A549 (cell line): ENCODE results near the gene MTCL1. TPM values are rescaled to one million over a fixed set of nuclear protein-coding genes. Genes with fewer than 3 reads are reported as not detected.

Experiments used
- ATAC-seq, 2 experiments: fragments of 200-7000 bp in 1 of 2; fragments of >200 bp in 1 of 2; cut with Nextera tagmentation in 1 of 2; cut with Tn5 transposase in 1 of 2; 3 replicates each; pipeline versions ENCODE4 v1.8.0 to v1.9.1; 2018 to 2020; ENCODE audit warnings: mild to moderate bottlenecking in 1 of 2, moderate library complexity in 1 of 2
- CTCF ChIA-PET: fragments of 300-600 bp; sonication (Branson Sonifier 250); formaldehyde crosslinking; extraction: SDS; loops from one replicate; lab custom pipeline; 2021; ENCODE audit warnings: antibody characterized with exemption, inconsistent platforms; lab: Yijun Ruan, JAX
- POLR2A ChIA-PET: fragments of 350-600 bp; formaldehyde crosslinking; extraction: SDS; loops from one replicate; lab custom pipeline; 2021; ENCODE audit warnings: antibody characterized with exemption, inconsistent platforms; lab: Yijun Ruan, JAX
- DNase-seq, 2 experiments: peaks; one replicate each; pipeline versions ENCODE4 v3.0.0 to v3.0.0-alpha.2; 2011 to 2016; ENCODE audit warnings: low read depth in 1 of 2, low spot score in 1 of 2
- FAIRE-seq: peaks from 2 replicates; lab custom pipeline; 2011; peaks lifted over from hg19 to GRCh38; lab: Jason Lieb, UNC
- H3K27ac ChIP-seq, 2 experiments: fragments of >200 bp; sonication (Bioruptor Twin); formaldehyde crosslinking; 3 replicates each; pipeline ENCODE4 v1.5.1; 2016 to 2017
- H3K4me1 ChIP-seq: fragments of >200 bp; sonication (Bioruptor Twin); formaldehyde crosslinking; 3 replicates; pipeline ENCODE4 v1.6.1; 2016
- H3K4me2 ChIP-seq: fragments of >200 bp; sonication (Bioruptor Twin); formaldehyde crosslinking; 3 replicates; pipeline ENCODE4 v1.6.1; 2016
- H3K4me3 ChIP-seq: fragments of >200 bp; sonication (Bioruptor Twin); formaldehyde crosslinking; 3 replicates; pipeline ENCODE4 v1.5.1; 2016
- H3K9me3 ChIP-seq: fragments of >200 bp; sonication (Bioruptor Twin); formaldehyde crosslinking; 3 replicates; pipeline ENCODE4 v1.6.1; 2016
- BCL3 ChIP-seq: fragments of >200 bp; sonication (Bioruptor Twin); formaldehyde crosslinking; IDR thresholded peaks from 3 replicates; pipeline ENCODE4 v1.6.1; 2016
- CBX2 ChIP-seq: fragments of 200-600 bp; sonication (generic); IDR thresholded peaks from 2 replicates; pipeline ENCODE4 v1.6.1; 2016; ENCODE audit warnings: low read depth, mild to moderate bottlenecking, borderline replicate concordance
- CEBPB ChIP-seq, 2 experiments: fragments of >200 bp in 1 of 2; sonication (Bioruptor Twin) in 1 of 2; formaldehyde crosslinking in 1 of 2; IDR thresholded peaks; 2 replicates each; pipeline ENCODE4 v1.6.1; 2012 to 2016
- CHD4 ChIP-seq: fragments of 200-600 bp; sonication (generic); IDR thresholded peaks from 2 replicates; pipeline ENCODE4 v1.6.1; 2016; ENCODE audit warnings: antibody characterized with exemption, mild to moderate bottlenecking, borderline replicate concordance
- EHF ChIP-seq: fragments of 250-450 bp; sonication (Bioruptor Pico); IDR thresholded peaks from 2 replicates; pipeline ENCODE4 v1.5.0; 2020; ENCODE audit warnings: mild to moderate bottlenecking
- EP300 ChIP-seq, 2 experiments: fragments of >200 bp; sonication (Bioruptor Twin); formaldehyde crosslinking; IDR thresholded peaks; 2 replicates in 1 of 2; 3 replicates in 1 of 2; pipeline ENCODE4 v1.6.1; 2016 to 2017
- FOSB ChIP-seq: fragments of 250-450 bp; sonication (Bioruptor Pico); IDR thresholded peaks from 2 replicates; pipeline ENCODE4 v1.5.0; 2020; ENCODE audit warnings: mild to moderate bottlenecking, moderate library complexity
- FOXS1 ChIP-seq: fragments of 250-450 bp; sonication (Bioruptor Pico); IDR thresholded peaks from 2 replicates; pipeline ENCODE4 v1.5.0; 2020; ENCODE audit warnings: mild to moderate bottlenecking, moderate library complexity
- HDAC2 ChIP-seq: fragments of 200-600 bp; sonication (generic); IDR thresholded peaks from 2 replicates; pipeline ENCODE4 v1.6.1; 2016
- HOXA7 ChIP-seq: fragments of 250-450 bp; sonication (Bioruptor Pico); IDR thresholded peaks from 2 replicates; pipeline ENCODE4 v1.5.0; 2020; ENCODE audit warnings: mild to moderate bottlenecking, moderate library complexity
- HOXB13 ChIP-seq: fragments of 250-450 bp; sonication (Bioruptor Pico); IDR thresholded peaks from 2 replicates; pipeline ENCODE4 v1.5.0; 2020; ENCODE audit warnings: low read depth, mild to moderate bottlenecking, moderate library complexity
- JUN ChIP-seq, 2 experiments: fragments of >200 bp; sonication (Bioruptor Twin); formaldehyde crosslinking; IDR thresholded peaks; 2 replicates in 1 of 2; 3 replicates in 1 of 2; pipeline ENCODE4 v1.6.1; 2016 to 2017
- KDM1A ChIP-seq: fragments of 200-600 bp; sonication (generic); IDR thresholded peaks from 2 replicates; pipeline ENCODE4 v1.6.1; 2016; ENCODE audit warnings: low read depth, mild to moderate bottlenecking
- KDM5A ChIP-seq: fragments of 200-600 bp; sonication (generic); IDR thresholded peaks from 2 replicates; pipeline ENCODE4 v1.6.1; 2016; ENCODE audit warnings: antibody characterized with exemption, mild to moderate bottlenecking
- MYC ChIP-seq: IDR thresholded peaks from 2 replicates; pipeline ENCODE4 v1.6.1; 2012; ENCODE audit warnings: mild to moderate bottlenecking, inconsistent platforms, low read length, improper control_type of control experiment, borderline replicate concordance
- NPAS2 ChIP-seq: fragments of 250-450 bp; sonication (Bioruptor Pico); IDR thresholded peaks from 2 replicates; pipeline ENCODE4 v1.8.0; 2022; ENCODE audit warnings: mild to moderate bottlenecking, moderate library complexity, borderline replicate concordance
- NR3C1 ChIP-seq: fragments of >200 bp; sonication (Bioruptor Twin); formaldehyde crosslinking; IDR thresholded peaks from 3 replicates; pipeline ENCODE4 v1.6.1; 2017
- PBX3 ChIP-seq: IDR thresholded peaks from 2 replicates; pipeline ENCODE4 v1.6.1; 2012
- POLR2A ChIP-seq: IDR thresholded peaks from 2 replicates; pipeline ENCODE4 v1.6.1; 2012; ENCODE audit warnings: mild to moderate bottlenecking, low read length
- POLR2AphosphoS2 ChIP-seq: conservative IDR thresholded peaks from 2 replicates; pipeline ENCODE4 v1.6.1; 2012; ENCODE audit warnings: low read length, improper control_type of control experiment, inconsistent platforms
- RAD21 ChIP-seq, 2 experiments: fragments of >200 bp in 1 of 2; sonication (Bioruptor Twin) in 1 of 2; formaldehyde crosslinking in 1 of 2; IDR thresholded peaks in 1 of 2; conservative IDR thresholded peaks in 1 of 2; 2 replicates in 1 of 2; 3 replicates in 1 of 2; pipeline ENCODE4 v1.6.1; 2012 to 2018; ENCODE audit warnings: inconsistent platforms in 1 of 2
- RCOR1 ChIP-seq: fragments of 150-350 bp; IDR thresholded peaks from 2 replicates; pipeline ENCODE4 v1.6.1; 2014; ENCODE audit warnings: antibody characterized with exemption, low read length, low read depth
- REST ChIP-seq: fragments of 200-600 bp; sonication (generic); IDR thresholded peaks from 2 replicates; pipeline ENCODE4 v1.6.1; 2016; ENCODE audit warnings: antibody characterized with exemption, mild to moderate bottlenecking, moderate library complexity
- RFX5 ChIP-seq: fragments of 450-650 bp; IDR thresholded peaks from 2 replicates; pipeline ENCODE4 v1.7.1; 2014; ENCODE audit warnings: antibody characterized with exemption, mild to moderate bottlenecking, moderate library complexity
- SREBF2 ChIP-seq: fragments of 450-650 bp; IDR thresholded peaks from 2 replicates; pipeline ENCODE4 v1.6.1; 2014; ENCODE audit warnings: mild to moderate bottlenecking, moderate library complexity
- TP53 ChIP-seq: fragments of 250-450 bp; sonication (Bioruptor Pico); IDR thresholded peaks from 2 replicates; pipeline ENCODE4 v1.5.0; 2021; ENCODE audit warnings: mild to moderate bottlenecking, moderate library complexity
- USF2 ChIP-seq: fragments of 450-650 bp; IDR thresholded peaks from 2 replicates; pipeline ENCODE4 v1.6.1; 2014; ENCODE audit warnings: antibody characterized with exemption
- ZC3H11A ChIP-seq: fragments of 450-650 bp; IDR thresholded peaks from 2 replicates; pipeline ENCODE4 v1.6.1; 2014; ENCODE audit warnings: antibody characterized with exemption, mild to moderate bottlenecking
- ZNF302 ChIP-seq: fragments of 250-450 bp; sonication (Bioruptor Pico); IDR thresholded peaks from 2 replicates; pipeline ENCODE4 v1.9.0; 2021; ENCODE audit warnings: inconsistent platforms, mild to moderate bottlenecking, moderate library complexity
- WGBS: methylation state at CpG from one replicate; pipeline ENCODE4 v1.1.6; 2017; ENCODE audit errors: missing lambda C conversion rate; 5-methylcytosine and 5-hydroxymethylcytosine counted together
- polyA plus RNA-seq, 4 experiments: library from polyadenylated mRNA; depleted of rRNA in 3 of 4; stranded (reverse); fragments of >200 nt; fragmentation: RNase III in 1 of 4; extraction: RNeasy Plus Mini Kit Qiagen cat#74134 plus additional on column Dnase treatment in 1 of 4; gene quantifications; 2 replicates in 3 of 4; 3 replicates in 1 of 4; pipeline ENCODE4 v1.2.3, GENCODE V29; 2011 to 2017

The MTCL1 gene
- polyA plus RNA-seq, 2 of the 4 experiments (the other 2 are of a cell fraction): 44.4 to 49.6 TPM

- peaks cover 10% of the 10 kb centered on the region; the same call in 1 of the 3 replicates for H3K4me1 ChIP-seq
- H3K9me3 ChIP-seq: no peaks in the 10 kb centered on the region
- TF ChIP-seq CHD4 (no peak), KDM5A (no peak), HDAC2 (no peak), PBX3 (no peak), RAD21 (conservative IDR thresholded peaks at IDR 0.05 in 1 of 2, IDR thresholded peaks at IDR 0.05 in 1 of 2) (no peak), CBX2 (no peak), SREBF2 (no peak), NPAS2 (CRISPR knock-in tag) (no peak), ZC3H11A (no peak), EP300 (IDR thresholded peaks at IDR 0.05) (no peak), MYC (no peak), HOXA7 (CRISPR knock-in tag) (no peak), KDM1A (no peak)
- DNase-seq: no peak
- no peak for FAIRE-seq
- 71% methylated on average over 9 of the region's 9 CpGs for WGBS
- H3K27ac ChIP-seq: peak overlapping the region in 1 of 2 experiments; percentile 63; a peak in 3 of 6 replicates
- no peak for ATAC-seq
- ChIA-PET CTCF (no interaction called here), POLR2A (no interaction called here)
- no peak overlapping the region for H3K4me2 ChIP-seq
- no peak overlapping the region for H3K4me3 ChIP-seq
Observed at GRCh38 chr18:8820396-8821082, 115.2 kb downstream of the MTCL1 start.

GRCh38 chr18:8821083-8821465, 115.7 kb downstream of the MTCL1 start:
- CTCF ChIA-PET: interaction anchor here (1.4 kb wide), 1 partner anchor 21 kb away, joined by 3 read pairs; no protein-coding TSS in a partner anchor
- TF ChIP-seq HDAC2 (no peak), ZNF302 (CRISPR knock-in tag) (no peak), ZC3H11A (no peak), BCL3 (no peak), POLR2AphosphoS2 (no peak), FOXS1 (CRISPR knock-in tag) (no peak), USF2 (no peak), SREBF2 (no peak), JUN (IDR thresholded peaks at IDR 0.05) (no peak), HOXB13 (no peak), RCOR1 (no peak), REST (no peak), NR3C1 (no peak), CEBPB (IDR thresholded peaks at IDR 0.05) (no peak), TP53 (no peak), EHF (CRISPR knock-in tag) (no peak), FOSB (CRISPR knock-in tag) (no peak), RFX5 (no peak), POLR2A (no peak)
- no peak for FAIRE-seq

More at GRCh38 chr18:8821083-8821465, 115.7 kb downstream of the MTCL1 start:
- no peak for DNase-seq
- Histone ChIP-seq H3K9me3 (no peaks in the 10 kb centered on the region), H3K4me3 (no peak overlapping the region), H3K4me2 (no peak overlapping the region), H3K4me1 (peaks cover 10% of the 10 kb centered on the region; the same call in 1 of the 3 replicates), H3K27ac (peak overlapping the region in 1 of 2 experiments; percentile 63; a peak in 3 of 6 replicates)
- no peak for ATAC-seq
- 90% methylated on average over 3 of the region's 3 CpGs for WGBS
- POLR2A ChIA-PET: no interaction called here
